ENCODE measurements around the gene NYNRIN. TPM values are rescaled to one million over a fixed set of nuclear protein-coding genes. Genes with fewer than 3 reads are reported as not detected.

NYNRIN gene
- total RNA-seq, 1 experiment from 2014 or later, result 18.7 TPM

GRCh38 chr14:24388474-24389179, 10.2 kb upstream of the NYNRIN start:
- no peak for TF ChIP-seq CTCF (conservative IDR thresholded peaks at IDR 0.05)
- Histone ChIP-seq H3K9ac (ENCODE audit: extremely low read depth, insufficient read length, low read length) (no peak overlapping the region), H3K9me3 (ENCODE audit: control insufficient read depth, low read depth, low read length) (no peaks in the 10 kb centered on the region), H3K23me2 (ENCODE audit: insufficient read length, low read depth, low read length, poor library complexity, severe bottlenecking) (no peaks in the 10 kb centered on the region), H2BK15ac (ENCODE audit: low read depth, low read length) (no peak overlapping the region), H4K8ac (replicated peaks; ENCODE audit: insufficient read length, low read depth, low read length) (no peak overlapping the region), H4K20me1 (ENCODE audit: control insufficient read depth, insufficient read depth, insufficient read length) (no peaks in the 10 kb centered on the region), H3K4me2 (ENCODE audit: insufficient read depth, insufficient read length, low read length) (no peak overlapping the region), H2BK20ac (ENCODE audit: low read depth, low read length, poor library complexity, severe bottlenecking) (no peak overlapping the region), H3K4ac (ENCODE audit: low read depth, low read length) (no peak overlapping the region), H2BK5ac (ENCODE audit: insufficient read length, low read length) (no peak overlapping the region), H3K27me3 (ENCODE audit: insufficient read depth, low read length) (no peaks in the 10 kb centered on the region), H3K27ac (ENCODE audit: insufficient read length, low read depth, low read length) (no peak overlapping the region), H3K79me2 (ENCODE audit: insufficient read depth, low read length) (no peaks in the 10 kb centered on the region; the same call in 1 of the 2 replicates), H3K14ac (ENCODE audit: insufficient read depth, low read length) (no peak overlapping the region), H4K91ac (ENCODE audit: insufficient read length, low read depth, low read length) (no peak overlapping the region), H3K56ac (ENCODE audit: insufficient read length, low read depth, low read length) (no peak overlapping the region), H4K5ac (ENCODE audit: insufficient read length, low read depth, low read length) (no peak overlapping the region), H2AK5ac (ENCODE audit: insufficient read length, low read length) (no peak overlapping the region), H3K79me1 (ENCODE audit: insufficient read depth, low read depth, low read length, poor library complexity, severe bottlenecking) (no peaks in the 10 kb centered on the region), H2AFZ (ENCODE audit: low read length) (no peak overlapping the region), H3K23ac (ENCODE audit: insufficient read length, low read depth, low read length) (no peak overlapping the region), H2BK12ac (ENCODE audit: insufficient read length, low read depth, low read length) (no peak overlapping the region), H2BK120ac (ENCODE audit: low read depth, low read length, poor library complexity, severe bottlenecking) (no peak overlapping the region), H3T11ph (ENCODE audit: low read length) (no peak overlapping the region), H3K18ac (ENCODE audit: insufficient read length, low read depth, low read length) (no peak overlapping the region), H3K4me1 (ENCODE audit: insufficient read depth, low read length) (no peaks in the 10 kb centered on the region)
- DNase-seq, result no peak
- no peaks in the 10 kb centered on the region for H3K36me3 Mint-ChIP-seq (ENCODE audit: insufficient read depth in 1 of 3, low read depth in 3 of 3)
- H3K4me1 Mint-ChIP-seq, result peaks cover 17 to 20% of the 10 kb centered on the region in 2 experiments
- H3K9me3 Mint-ChIP-seq, result no peaks in the 10 kb centered on the region
- WGBS (ENCODE audit: extremely low coverage, insufficient read length, low lambda C conversion rate), result no CpG with 5 or more reads among the region's 2 CpGs
- no peak overlapping the region for H3K4me3 Mint-ChIP-seq
- no peak overlapping the region for H3K27ac Mint-ChIP-seq
- H3K27me3 Mint-ChIP-seq (ENCODE audit: low read depth), result peaks cover 6% of the 10 kb centered on the region
